ENCODE results near the gene BIRC7.

The BIRC7 gene

DNA sequence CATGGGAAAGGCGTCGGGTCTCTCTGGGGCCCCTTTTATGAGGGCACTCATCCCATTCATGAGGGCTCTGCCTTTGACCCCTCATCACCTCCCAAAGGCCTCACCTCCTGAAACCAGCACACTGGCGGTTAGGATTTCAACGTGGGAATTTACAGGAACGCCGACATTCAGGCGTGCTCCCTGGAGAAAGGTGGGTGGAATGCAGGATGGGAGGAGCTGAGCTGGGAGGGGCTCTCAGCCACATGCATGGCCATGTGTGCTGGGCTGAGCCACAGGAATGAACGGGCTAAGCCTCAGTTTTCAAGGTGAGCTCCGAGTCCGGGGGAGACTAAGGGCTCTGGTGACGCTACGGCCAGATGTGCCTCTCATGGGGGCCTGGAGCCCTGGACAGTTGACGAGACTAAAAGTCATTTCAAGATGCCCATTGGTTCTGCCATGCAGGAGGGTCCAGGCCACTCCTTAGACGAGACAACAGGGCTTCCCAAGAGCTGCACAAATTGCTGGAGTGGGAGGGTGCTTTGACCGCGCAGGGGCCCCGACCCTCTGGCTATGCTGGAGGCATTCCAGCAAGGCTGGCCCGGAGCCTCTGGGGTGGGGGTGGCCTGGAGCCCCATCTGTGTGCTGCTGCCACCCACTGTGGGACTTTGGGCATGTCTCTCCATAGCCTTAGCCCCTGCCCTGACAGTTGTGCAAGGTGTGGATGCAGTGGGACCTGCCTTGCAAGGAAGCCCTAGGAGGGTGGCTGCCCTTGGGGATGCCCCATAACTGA is 33.1 kb downstream of the BIRC7 start:
- no peak for DNase-seq

DNA sequence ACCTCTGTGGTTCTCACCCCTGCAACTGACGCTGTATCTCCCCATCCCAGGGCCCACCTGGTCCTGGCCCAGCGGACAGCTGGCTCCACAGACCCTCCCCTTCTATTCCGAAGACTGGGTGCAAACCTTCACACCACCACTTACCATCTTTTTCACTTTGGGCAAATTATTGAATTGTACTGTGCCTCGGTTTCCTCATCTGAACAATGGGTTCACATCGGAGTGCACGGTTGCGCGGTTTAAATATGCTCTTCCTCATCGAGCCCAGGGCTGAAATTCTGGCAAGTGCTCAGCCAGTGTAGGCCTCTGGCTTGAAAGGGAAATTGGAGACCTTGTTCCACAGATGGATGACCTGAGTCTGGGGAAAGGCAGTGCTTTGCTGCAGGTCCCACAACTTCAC is 34.0 kb downstream of the BIRC7 start:
- DNase-seq = no peak

DNA sequence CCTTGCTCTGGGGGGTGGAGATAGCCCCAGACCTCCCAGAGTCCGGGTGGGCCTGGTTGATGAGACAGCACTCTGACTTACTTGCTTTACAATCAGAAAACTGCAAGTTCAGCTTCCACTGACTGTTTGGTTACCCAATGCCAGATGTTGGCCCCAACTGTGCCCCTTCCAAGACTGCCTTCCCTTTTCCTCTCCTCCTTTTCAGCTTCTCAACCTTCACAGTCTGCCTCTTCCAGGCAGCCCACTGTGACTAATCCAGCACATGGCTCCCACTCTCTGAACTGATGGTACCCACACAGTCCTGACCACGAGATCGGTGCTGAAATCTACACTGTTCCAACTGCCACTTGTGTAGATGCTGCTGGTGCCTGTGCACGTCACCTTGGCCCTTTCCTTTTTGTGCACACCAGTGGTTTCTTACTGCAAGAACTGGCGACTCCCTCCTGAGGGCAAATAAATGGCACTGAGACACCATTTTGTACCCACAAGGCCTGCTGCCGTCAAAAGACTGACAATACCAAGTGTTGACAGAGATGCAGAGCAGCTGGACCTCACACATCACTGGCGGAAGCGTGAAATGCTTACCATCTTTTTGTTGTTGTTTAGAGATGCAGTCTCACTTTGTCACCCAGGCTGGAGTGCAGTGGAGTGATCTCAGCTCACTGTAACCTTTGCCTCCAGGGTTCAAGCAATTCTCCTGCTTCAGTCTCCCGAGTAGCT is 35.1 kb downstream of the BIRC7 start:
- no peak for DNase-seq

DNA sequence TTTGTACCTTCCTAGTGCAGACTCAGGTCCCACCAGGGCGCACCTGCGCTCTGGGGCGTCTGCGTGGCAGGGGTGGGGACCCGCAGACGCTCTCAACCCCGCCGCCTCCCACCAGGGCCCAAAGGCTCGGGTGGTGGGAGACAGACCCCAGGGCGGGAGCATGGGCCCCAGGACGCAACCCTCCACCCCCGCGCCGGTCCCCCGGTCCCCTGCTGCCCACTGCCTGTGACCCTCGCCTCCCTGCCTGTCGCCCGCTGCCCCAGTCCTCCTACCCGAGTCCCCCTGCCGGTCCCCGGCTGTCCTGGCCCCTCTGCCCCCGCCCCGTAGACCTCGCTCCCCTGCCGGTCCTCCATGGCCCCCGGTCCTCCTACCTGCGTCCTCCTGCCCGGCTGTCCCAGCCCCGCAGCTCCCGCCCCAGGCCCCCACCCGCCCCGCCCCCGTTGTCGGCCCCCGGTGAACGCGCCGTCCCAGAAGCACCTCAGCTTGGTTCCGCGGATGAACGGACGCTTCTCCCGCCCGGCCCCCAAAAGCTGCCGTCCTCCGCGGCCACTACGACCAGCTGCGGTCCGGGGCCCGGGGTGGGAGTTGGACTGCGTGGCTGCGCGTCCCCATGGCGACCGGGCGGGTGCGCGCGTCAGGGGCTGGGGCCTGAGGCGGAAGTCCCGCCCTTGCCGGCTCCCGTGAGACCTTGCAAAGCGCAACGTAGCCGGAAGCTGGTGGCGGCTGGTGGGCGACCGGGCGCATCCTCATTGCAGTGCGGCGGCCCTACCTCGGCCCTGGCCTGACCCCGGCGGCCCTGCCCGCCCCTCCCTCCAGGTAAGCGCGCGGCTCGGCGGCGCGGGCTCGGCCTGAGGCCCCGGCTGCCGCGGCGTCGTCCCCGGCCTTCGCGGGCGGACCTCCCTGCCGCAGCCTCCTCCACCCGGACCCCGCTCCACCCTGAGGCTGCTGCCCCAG is 36.7 kb downstream of the BIRC7 start, which contains the start of gene ARFGAP1:
TSS of gene ARFGAP1 (plus strand) at position 709 of the 954 bp plus-strand sequence. CDS start 2,768 bp downstream, outside the sequence.
- peak; percentile 38 for DNase-seq

DNA sequence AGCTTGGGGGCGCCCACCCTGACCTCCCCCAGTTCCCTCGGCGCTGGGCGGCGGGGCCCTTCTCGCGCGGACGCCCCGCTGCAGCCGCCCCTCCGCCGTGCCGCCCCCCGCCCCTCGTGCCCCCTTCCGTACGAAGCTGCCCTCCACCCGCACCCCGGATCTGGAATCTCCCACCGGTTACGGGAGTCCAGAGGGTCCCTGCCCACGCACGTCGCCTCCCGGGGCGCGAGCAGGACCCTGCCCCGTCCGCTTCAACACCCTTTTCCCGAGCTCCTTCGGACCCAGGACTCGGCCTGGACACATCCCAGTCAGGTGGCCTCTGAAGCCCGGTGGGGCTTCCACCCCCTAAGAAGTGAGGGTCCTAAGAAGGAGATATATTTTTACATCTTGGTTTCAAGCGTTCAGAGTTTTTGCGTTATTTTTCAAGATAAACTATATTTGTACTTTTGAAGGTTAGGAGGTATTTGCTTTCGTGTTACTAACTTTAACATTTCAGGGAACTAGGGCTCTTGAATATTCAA is 37.4 kb downstream of the BIRC7 start:
- DNase-seq = no peak

DNA sequence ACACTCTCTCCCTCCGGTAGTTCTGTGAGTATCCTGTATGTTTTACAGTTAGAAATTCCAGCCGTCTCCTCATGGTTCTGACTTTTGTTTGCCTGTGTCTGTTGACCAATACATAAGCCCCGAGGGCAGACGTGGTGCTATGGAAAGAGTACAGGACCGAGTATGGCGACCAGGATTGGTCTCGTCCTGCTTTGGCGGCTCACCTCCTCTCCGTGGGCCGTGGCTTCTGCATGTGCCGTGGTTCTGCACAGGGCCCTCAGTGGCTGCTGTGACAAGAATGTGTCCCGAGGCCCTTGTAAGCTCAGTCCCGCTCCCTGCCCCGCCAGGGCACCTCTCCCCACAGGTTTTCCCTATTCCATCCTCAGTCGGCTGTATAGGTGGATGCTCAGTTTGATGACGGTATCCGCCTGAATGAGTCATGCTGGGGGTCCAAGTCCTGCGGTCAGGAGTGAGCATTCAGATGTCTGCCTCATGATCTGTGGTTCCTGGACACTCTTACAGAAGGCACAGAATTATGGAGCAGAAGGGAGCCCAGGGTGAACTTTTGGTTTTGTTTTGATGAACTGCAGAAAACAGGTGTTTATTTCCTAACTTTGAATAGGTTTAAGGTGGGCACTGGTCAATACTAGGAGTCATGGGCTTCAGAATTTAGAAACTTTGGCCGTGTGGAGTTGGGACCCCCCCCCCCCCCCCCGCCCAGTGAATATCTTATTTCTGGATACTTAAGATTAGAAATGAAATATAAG is 38.1 kb downstream of the BIRC7 start:
- DNase-seq = no peak

DNA sequence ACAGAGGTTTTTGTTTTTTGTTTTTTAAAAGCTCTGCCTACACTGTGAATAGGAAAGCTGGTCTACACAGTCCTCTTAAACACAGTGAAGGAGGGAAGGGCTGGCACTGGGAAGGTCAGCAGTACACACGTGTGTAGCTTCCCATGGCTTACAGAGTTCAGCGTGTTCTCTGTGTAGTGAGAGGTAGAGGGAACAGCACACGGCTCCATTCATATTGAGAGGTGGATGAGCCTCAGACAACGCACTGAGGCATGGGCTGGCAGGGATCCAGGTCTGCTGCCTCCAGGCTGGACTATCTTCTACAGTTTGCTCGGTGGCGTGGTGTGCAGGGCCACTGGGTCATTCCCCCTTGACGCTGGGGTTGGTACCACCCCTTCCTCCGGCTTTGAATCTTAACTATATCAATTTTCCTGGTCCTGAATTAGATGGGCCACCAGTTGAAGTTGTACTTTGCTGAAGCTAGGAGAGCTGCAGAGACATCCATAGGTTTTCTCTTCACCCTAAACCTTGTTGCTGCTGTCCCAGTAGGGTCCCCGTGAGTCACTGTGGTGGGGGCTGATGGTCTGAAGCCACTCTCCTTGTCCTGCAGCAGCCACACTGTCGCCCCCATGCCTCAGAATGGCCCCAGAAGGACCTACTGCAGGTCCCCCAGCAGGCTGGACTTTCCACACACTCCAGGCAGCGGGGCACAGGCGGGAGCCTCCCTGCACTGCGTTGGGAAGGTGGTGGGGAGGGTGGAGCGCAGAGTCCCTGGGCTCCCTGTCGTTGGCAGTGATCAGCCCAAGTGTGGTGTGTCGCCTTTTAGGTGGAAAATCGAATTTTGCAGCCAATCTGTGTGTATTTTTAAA is 38.9 kb downstream of the BIRC7 start:
- DNase-seq = no peak

DNA sequence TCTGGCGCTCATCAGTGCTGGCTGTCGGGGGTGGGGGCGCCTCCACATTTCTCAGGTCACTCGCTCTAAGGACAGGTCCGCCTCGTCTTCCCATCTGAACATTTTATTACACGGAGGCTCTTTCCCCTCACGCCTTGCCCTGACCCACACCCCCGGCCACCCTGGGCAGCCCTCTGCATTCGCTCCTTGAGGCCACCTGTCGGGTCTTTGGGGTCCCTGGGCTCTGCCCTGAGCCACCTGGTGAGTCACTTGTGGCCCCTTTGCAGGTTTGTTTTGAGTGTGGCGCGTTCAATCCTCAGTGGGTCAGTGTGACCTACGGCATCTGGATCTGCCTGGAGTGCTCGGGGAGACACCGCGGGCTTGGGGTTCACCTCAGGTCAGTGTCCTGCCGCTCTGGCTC is 40.1 kb downstream of the BIRC7 start:
- DNase-seq = no peak

DNA sequence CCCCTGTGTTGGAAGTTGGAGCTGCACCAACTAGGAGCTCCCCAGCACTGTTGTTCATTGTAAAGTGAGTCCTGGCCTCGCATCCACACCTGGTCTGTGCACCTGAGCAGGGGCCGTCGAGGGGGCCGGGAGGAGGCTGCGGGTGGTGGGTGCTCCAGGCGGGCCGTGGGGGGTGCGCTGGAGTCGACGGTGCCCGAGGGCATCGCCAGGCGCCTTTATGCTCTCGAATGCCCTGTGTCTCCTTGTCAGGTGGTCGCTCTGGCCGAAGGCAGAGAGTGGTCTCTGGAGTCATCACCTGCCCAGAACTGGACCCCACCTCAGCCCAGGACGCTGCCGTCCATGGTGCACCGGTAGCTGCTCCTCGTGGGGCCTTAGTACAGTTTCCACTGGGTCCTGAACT is 41.3 kb downstream of the BIRC7 start:
- DNase-seq = no peak

DNA sequence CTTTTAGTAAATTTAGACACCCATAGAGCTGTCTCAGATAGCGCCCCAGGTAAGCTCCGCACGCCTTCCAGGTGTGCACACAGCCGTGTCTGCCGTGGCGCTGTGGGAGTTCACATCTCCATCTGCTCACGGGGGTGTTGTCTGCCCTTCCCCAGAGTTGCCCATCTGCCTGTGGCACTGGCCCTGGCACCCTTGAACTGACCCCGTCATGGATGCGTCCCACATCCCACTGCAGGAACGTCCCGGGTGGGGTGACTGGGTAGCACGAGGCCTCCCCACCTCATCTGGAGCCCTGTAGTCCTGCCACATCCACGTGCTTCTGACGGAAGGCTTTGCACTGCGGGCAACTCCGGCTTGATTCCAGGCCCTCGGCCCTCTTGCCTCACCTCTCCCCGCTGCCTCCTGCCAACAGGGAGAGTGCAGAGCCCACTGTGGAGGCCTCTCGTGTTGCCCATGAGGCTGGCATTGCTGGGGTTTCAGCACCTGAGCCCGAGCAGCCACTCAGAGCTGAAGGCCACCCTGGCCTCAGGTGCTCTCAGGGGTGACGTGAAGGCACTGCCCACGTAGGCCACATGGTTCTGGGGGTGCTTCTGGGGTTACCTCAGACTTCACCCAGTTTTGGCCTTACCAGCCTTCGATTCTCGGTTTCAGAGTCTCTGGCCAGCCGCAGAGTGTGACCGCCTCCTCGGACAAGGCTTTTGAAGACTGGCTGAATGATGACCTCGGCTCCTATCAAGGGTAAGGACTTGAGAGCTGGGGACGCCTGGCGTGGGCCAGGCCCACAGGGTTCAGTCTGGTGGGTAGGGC is 42.0 kb downstream of the BIRC7 start:
- DNase-seq = no peak

DNA sequence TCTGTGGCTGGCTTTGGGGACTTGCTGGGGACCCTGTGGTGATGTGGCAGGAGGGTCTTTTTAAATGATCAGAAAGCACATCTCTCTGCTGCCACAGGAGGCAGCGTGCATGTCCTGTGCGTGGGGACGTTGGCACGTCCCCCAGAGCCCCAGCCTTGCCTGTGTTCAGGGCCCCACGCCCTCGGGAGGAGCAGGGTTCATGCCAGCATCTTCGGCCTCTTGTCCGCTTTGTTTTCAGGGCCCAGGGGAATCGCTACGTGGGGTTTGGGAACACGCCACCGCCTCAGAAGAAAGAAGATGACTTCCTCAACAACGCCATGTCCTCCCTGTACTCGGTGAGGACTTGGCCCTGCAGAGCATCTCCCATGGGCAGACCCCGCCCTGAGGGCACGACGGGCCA is 43.0 kb downstream of the BIRC7 start:
- no peak for DNase-seq

DNA sequence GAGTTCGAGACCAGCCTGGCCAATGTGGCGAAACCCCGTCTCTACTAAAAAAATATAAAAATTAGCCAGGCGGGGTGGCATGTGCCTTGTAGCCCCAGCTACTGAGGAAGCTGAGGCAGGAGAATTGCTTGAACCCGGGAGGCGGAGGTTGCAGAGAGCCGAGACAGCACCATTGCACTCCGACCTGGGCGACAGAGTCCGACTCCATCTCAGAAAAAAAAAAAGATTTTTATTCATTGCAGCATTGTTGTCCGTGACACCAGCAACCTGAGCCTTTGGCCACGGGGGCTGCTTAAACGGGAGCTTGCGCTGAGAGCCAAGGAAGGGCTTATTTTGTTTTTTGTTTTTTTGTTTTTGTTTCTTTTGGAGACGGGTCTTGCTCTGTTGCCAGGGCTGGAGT is 44.2 kb downstream of the BIRC7 start:
- no peak for DNase-seq

DNA sequence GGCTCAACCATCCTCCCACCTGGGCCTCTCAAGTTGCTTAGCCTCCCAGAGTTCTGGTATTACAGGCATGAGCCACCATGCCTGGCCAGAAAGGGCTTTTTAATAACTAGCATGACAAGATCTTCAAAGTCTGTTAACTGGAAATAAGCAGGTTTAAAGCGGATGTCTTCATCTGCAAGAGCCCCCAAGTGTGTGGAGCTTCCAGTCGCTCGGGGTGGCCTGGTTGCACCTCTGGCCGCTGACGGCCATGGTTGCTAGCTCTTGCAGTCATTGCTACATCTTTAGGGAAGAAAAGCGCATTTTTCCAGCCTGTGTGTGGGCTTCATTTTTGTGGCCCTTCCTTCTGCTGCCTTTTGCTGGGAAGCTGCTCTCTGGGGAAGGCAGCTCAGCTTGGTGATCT is 44.7 kb downstream of the BIRC7 start:
- DNase-seq = no peak

DNA sequence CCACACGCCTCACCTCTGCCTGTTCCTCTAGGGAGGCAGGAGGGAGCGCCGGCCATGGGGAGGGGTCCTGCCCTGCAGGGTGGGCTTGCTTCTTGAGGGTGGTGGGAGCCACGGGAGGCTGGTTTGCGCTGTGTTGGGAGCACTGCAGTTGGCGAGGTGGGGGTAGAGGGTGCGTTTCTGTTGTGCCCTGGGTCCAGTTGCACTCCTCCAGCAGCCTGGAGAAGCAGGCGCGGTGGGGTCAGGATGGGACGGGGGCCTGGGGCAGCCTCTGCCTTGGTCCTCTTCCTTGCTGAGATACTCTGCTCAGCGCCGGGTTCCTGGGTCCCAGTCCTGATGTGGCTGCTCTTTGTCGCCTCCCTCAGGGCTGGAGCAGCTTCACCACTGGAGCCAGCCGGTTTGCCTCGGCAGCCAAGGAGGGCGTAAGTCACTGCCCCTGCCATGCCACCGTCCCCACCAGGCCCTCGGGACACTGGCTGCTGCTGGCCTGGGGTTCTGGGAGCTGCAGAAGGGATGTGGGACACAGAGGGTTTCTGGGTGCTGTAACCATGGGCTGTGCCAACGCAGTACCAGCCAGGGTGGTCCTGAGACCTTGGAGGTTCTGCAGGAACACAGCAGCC is 45.3 kb downstream of the BIRC7 start:
- DNase-seq = no peak

DNA sequence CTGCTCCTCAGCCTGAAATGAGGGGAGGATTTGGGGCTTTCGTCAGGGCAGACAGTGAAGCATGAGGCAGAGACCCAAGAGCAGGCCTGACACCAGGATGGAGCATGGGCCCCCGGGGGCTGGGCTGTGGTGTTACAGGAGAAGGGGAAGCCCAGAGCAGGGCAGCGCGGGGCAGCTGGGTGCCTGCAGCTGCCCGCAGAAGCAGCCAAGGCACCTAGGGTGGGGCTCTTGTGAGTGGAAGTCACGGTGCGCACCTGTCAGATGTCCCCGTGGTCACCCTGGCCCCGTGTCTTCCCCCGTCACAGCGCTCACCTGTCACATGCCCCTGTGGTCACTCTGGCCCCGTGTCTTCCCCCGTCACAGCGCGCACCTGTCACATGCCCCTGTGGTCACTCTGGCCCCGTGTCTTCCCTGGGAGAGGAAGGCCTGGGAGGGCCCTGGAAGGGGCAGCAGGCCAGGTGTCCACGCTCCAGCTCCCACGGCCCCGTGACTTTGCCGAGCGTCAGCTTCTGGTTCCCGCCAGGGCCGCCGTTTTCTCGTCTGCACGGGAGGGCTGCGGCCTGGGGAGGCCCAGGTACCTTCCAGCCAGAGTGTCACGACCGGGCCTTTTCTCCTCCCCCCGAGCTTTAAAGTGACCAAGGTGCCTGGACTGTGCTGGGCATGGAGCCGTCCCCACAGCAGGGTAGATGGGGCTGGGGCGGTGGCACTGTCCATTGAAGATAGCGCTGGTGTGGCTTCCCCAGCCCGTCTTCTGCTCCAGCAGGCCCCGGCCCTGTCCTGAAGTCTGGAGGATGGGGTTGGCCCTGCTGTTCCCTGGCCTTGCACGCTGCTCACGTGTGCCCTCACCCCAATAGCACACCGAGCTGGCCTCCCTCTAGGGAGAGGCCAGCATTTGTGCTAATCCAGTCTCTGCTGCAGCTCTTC is 46.3 kb downstream of the BIRC7 start:
- no peak for DNase-seq

DNA sequence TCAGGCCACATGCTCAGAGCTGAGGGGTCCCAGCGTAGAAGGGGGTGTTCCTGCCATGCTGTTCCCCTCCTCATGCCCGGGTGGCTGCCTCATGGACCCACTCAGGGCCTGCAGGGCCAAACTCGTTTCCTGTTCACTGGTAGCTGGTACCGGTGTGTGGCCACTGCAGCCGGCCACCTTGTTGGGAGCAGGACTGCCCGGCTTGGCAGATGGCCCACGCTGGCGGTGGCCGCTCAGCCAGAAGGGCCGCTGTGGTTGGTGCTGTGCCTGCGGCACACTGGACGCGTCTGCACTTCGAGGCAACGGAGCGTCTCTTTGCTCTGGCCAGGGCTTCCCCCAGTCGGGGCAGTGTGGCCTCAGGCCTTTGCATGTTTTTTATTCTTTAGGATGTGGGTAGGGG is 47.2 kb downstream of the BIRC7 start:
- DNase-seq = no peak

DNA sequence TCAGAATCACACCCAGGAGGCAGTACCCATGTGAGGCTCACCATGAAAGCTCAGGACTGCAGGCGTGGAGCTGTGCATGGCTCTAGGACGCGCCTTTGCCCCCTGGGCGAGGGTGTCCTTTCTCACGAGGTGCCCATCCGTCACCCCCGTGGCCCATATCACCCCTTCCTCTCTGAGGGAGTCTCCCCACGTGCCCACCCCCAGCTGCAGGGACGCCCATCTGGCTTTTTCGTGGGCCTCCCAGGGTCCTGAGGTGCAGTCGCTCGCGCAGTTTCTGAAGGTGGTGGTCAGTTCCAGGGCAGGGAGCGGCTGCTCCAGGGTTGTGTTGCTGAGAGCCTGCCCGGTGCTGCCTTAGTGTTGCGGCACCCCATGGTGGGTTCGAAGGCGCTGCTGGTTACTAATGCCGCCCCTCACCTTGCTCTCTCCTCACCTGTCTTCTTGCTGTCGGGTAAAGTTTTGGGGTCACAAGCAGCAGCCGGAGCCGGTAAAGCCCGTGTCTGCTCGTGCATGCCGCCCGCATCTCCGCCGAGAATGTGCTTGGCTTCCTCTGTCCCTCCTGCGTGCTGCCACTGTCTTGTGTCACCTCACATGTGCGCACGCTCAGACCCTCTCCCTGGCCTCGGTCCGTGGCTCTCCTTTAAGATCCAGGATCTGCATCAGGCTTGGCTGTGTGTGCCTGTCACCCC is 47.8 kb downstream of the BIRC7 start:
- DNase-seq = no peak

DNA sequence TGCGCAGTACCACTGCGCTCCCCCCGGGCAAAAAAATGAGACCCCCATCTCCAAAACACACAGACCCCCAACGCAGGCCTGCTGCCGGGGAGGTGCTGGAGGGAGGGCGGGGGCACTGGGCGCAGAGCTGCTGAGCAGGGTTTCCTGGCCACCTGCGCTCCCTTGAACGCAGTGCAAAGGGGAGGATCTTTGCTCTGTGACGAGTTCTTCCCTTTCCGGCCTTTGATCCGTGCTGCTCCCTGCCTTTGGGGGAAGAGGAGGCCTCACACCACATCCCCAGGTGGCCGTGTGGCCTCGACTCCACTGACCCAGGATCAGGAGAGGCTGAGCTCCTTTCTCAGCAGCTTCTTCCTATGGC is 48.4 kb downstream of the BIRC7 start:
- DNase-seq = no peak
